NCI-H1105 (cell line): ENCODE measurements around the gene OTULINL.
A peak's percentile ranks its signal among the peaks of the same experiment; 100 is the strongest.
"Not testable (repeated sequence)": the region's sequence is repeated elsewhere in the genome, so short reads cannot be mapped to it uniquely, and the experiment has no call there.

Experiments
- DNase-seq: peaks from one replicate; lab custom pipeline; 2025; lab: John Stamatoyannopoulos, UW

OTULINL gene

GRCh38 chr5:14581106-14581890, at the start of gene OTULINL:
Gene OTULINL, plus strand, starts transcription at chr5:14581792. Its CDS starts 103 bp downstream, at chr5:14581895.
- DNase-seq: peak; percentile 88

- DNase-seq: no peak
Measured at GRCh38 chr5:14532180-14532579, 49.4 kb upstream of the OTULINL start.

DNA sequence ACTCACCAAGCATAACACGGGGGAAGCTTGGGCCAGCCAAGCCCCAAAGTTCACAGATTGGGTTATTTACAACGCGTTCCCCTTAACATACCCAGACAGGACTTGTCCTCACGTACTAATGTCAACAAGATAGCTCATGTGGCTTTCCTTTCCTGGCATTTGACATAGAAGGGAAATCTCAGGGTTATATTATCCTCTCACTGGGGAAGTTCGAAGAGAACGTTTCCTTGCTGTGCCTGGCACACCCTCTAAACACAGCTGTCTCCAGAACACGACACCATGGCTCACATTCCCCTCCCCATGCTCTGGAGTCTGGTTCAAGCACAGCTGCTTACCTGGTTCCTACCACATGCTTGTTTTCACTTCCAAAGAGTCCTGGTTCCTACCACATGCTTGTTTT, 46.8 kb upstream of the OTULINL start:
- DNase-seq: no peak

GRCh38 chr5:14545308-14545707, 36.3 kb upstream of the OTULINL start:
- no peak for DNase-seq

- no peak for DNase-seq
Measured at GRCh38 chr5:14545862-14546261, 35.7 kb upstream of the OTULINL start.

GRCh38 chr5:14547666-14548065, 33.9 kb upstream of the OTULINL start:
- DNase-seq: no peak

GRCh38 chr5:14551211-14551610, 30.4 kb upstream of the OTULINL start:
- DNase-seq: no peak

GRCh38 chr5:14552017-14552416, 29.6 kb upstream of the OTULINL start:
- DNase-seq: no peak

DNA sequence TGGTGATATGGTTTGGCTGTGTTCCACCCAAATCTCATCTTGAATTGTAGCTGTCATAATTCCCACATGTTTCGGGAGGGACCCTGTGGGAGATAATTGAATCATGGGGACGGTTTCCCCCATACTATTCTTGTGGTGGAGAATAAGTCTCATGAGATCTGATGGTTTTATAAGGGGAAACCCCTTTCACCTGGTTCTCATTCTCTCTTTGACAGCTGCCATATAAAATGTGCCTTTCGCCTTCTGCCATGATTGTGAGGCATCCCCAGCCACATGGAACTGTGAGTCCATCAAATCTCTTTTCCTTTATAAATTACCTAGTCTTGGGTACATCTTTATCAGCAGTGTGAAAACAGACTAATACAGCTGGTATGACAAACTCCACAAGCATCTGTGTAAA, 27.3 kb upstream of the OTULINL start:
- DNase-seq: not testable (repeated sequence)

GRCh38 chr5:14556015-14556414, 25.6 kb upstream of the OTULINL start:
- no peak for DNase-seq

- DNase-seq: peak; percentile 7
Measured at GRCh38 chr5:14557203-14557770, 24.3 kb upstream of the OTULINL start.

DNA sequence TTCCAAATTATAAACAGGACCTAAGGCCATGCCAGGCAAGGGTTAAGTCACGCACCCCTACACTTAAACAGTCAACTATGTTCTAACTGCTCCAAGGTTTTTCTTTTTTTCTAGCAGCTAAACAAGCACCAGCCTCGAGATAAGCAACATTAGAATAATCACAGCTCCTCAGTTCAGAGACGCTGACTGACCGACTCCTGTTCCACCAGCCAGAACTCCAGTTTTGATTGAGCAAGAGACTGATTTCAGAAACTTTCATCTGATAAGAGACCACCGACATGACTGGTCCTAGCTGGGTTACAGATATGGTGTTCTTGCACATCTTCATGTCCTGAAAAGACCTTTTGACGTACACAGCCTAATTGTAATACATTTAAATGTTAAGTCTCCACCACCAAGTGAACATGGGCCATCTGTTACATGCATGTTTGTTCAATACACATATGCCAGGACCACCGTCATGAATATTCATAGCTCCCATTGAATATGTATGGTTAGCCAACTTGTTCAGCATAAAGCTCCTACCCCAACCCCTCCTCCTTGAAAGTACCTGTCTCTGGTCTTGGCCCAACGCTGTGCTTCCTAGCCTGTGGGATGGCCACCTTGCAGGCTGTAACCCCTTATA, 23.7 kb upstream of the OTULINL start:
- DNase-seq: no peak

- peak; percentile 94 for DNase-seq
Measured at GRCh38 chr5:14560091-14560595, 21.4 kb upstream of the OTULINL start.

GRCh38 chr5:14561741-14562140, 19.9 kb upstream of the OTULINL start:
- no peak for DNase-seq

DNA sequence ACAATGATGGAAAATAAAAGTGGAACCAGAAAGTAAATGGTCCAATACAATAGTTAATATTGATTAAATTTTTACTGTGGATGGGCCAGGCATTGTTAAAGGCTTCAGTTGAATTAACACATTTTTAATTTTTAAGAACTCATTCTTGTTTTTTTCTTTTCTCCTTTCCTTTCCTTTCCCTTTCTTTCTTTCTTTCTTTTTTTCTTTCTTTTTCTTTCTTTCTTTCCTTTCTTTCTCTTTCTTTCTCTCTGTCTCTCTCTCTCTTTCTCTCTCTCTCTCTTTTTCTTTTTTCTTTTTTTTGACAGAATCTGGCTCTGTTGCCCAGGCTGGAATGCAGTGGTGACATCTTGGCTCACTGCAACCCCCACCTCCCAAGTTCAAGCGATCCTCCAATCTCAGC, 13.3 kb upstream of the OTULINL start:
- no peak for DNase-seq

DNA sequence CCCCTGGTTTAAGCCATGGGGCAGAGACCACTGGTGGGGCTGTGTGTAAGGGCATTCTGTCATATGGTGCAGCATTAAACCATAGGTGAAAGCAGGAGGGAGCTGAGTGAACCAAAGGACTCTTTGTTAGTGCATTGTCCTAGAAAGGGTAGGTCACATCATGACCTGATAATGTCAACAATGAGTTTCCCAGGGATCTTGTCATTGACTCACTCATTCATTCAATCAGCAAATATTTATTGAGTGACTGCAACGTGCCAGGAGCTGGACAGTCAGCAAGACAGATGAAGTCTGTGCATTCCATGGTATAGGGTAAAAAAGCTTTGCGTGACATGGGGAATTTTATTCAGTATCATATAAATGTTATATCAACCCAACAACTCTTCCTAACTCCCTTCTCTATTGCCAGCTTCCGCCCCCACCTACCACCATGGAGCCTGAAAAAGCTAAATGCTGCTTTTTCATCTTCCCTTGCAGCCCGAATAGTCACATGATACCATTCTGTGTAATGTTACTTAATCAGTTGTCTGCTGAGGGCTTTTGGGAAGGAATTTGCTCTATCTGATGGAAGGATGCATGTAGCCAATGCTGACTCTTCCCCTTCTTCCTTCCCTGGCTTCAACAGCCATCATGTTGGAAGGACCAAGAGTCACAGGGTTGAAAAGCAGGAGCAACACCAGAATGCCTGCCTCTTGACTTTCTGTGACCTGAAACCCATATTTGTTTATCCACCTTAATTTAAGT, 11.5 kb upstream of the OTULINL start:
- DNase-seq: no peak

- DNase-seq: no peak
Measured at GRCh38 chr5:14571901-14572300, 9.7 kb upstream of the OTULINL start.

DNA sequence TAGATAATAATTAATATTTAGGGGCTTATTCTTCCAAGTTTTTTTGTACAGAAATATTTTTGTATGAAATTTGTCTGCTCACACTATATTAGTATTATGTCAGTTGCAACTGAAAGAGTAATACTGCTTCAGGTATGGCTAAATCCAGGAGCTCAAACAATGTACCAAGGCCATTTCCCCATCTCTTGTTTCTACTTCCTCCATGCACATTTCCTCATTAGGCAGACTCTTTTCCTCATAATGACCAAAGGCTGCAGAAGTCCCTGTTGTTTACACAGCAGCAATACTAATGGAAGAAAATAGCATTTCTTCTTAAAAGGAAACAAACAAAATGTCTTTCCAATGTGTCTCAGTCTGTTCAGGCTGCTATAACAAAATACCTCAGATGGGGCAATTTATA, 9.2 kb upstream of the OTULINL start:
- no peak for DNase-seq

DNA sequence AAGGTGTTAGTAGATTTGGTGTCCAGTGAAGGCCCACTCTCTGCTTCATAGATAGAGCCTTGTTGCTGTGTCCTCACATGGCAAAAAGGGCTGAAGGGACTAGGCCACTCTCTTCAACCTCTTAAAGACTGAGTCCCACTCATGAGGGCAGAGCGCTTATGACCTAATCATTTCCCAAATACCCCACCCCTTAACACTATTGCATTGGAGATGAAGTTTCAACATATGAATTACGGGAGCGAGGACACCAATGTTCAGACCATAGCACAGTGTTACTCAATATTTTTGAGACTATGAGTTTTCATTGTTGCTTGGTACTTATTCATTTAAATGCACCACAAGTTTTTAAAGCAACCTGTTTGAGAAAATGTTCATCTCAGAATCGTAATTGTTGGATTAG, 8.8 kb upstream of the OTULINL start:
- no peak for DNase-seq

DNA sequence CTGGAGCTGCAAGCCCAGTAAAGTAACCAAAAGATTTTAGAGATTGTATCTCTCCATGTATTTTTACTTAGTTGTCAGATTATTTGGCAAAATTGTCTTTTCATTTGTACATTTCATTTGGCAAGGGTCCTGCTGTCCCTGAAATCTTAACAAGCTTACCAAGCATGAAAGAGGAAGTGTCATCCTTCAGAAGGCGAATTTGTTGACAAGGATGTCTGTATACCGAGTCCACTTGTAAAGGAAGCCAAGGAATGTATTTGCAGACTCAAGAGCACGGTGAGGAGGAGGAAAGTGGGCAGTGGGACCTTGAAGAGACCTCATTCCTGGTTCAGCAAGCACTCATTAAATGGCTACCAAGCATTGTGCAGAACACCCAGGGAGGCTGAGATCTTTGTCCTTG, 7.5 kb upstream of the OTULINL start:
- DNase-seq: no peak

DNA sequence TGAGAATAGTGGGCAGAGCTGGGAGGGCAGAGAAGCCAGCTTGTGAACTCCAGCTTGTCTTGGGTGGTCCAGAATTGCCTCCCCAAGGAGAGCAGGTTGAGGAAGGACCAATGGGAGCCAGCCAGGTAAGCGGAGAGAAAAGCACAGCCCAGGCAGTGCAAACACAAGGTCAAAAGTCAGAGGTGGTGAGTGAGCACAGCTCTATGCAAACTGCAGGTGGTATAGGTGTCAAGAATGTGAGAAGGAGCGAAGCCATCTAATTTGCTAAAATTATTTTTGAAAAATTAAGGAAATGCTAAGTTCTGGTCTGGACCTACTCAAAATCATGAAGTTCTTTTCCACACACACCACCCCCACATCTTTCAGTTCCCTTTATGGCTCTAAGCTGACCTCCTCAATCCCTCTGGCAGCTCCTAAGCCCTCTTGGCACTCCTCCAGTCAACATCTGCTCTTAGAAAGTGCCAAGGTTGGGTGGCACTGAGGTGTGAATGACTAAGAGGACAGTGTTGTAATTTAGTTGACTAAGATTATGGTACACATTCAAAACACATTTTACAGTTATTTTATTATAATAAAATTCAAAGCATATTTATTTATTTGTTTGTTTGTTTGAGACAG, 6.6 kb upstream of the OTULINL start:
- peak; percentile 65 for DNase-seq

GRCh38 chr5:14576206-14576605, 5.4 kb upstream of the OTULINL start:
- DNase-seq: no peak
